ENCODE results near the gene BCAS4.

BCAS4 gene

GRCh38 chr20:50805349-50805684 is 10.5 kb downstream of the BCAS4 start:
- Histone ChIP-seq H3K4me1 (ENCODE audit: control extremely low read depth in 1 of 4, control insufficient read depth in 4 of 4, insufficient read depth in 4 of 4, low read length in 3 of 4) (peaks cover 9 to 25% (median 19%) of the 10 kb centered on the region in 4 experiments), H3K4me3 (ENCODE audit: control insufficient read depth in 1 of 7, extremely low read depth in 1 of 7, insufficient read depth in 4 of 7, low read depth in 2 of 7, low read length in 6 of 7) (peak overlapping the region in 5 of 7 experiments; percentile 13 to 63 (median 48)), H3K27ac (ENCODE audit: insufficient read depth in 1 of 2, low read depth in 1 of 2, low read length in 2 of 2, poor library complexity in 1 of 2, severe bottlenecking in 2 of 2) (peak overlapping the region; percentile 36 to 72), H3K27me3 (replicated peaks in 2 of 5; ENCODE audit: control insufficient read depth in 4 of 5, insufficient read depth in 5 of 5, low read length in 4 of 5) (no peaks in the 10 kb centered on the region), H3K9me3 (ENCODE audit: control extremely low read depth in 1 of 5, control insufficient read depth in 4 of 5, insufficient read depth in 2 of 5, low read depth in 1 of 5, low read length in 4 of 5) (no peaks in the 10 kb centered on the region), H3K36me3 (ENCODE audit: control insufficient read depth in 4 of 4, insufficient read depth in 4 of 4, low read length in 3 of 4) (peaks cover 0 to 2% (median 0%) of the 10 kb centered on the region in 4 experiments)
- ChIA-PET POLR2A (no interaction called here), CTCF (interaction anchor here (1.6 kb wide), 1 partner anchor 11 kb away, joined by 3 read pairs; no protein-coding TSS in a partner anchor)
- no peak for DNase-seq
- WGBS (ENCODE audit: insufficient coverage): 0% methylated on average over 1 of the region's 1 CpG

GRCh38 chr20:50806126-50806768 is 11.4 kb downstream of the BCAS4 start:
- H3K4me1 ChIP-seq (ENCODE audit: control extremely low read depth in 1 of 4, control insufficient read depth in 4 of 4, insufficient read depth in 4 of 4, low read length in 3 of 4): peaks cover 9 to 25% (median 19%) of the 10 kb centered on the region in 4 experiments
- no peaks in the 10 kb centered on the region for H3K27me3 ChIP-seq (replicated peaks in 2 of 5; ENCODE audit: control insufficient read depth in 4 of 5, insufficient read depth in 5 of 5, low read length in 4 of 5)
- DNase-seq: no peak
- no peaks in the 10 kb centered on the region for H3K9me3 ChIP-seq (ENCODE audit: control extremely low read depth in 1 of 5, control insufficient read depth in 4 of 5, insufficient read depth in 2 of 5, low read depth in 1 of 5, low read length in 4 of 5)
- CTCF ChIA-PET: interaction anchor here (1.5 to 1.6 kb wide), 2 partner anchors 12 kb away, joined by 3 to 5 read pairs; no protein-coding TSS in a partner anchor
- 63% methylated on average over 3 of the region's 5 CpGs for WGBS (ENCODE audit: insufficient coverage)
- H3K27ac ChIP-seq (ENCODE audit: insufficient read depth in 1 of 2, low read depth in 1 of 2, low read length in 2 of 2, poor library complexity in 1 of 2, severe bottlenecking in 2 of 2): peak overlapping the region in 1 of 2 experiments; percentile 72
- POLR2A ChIA-PET: interaction anchor here (0.5 kb wide), 1 partner anchor 15 kb away, joined by 4 read pairs; no protein-coding TSS in a partner anchor
- peak overlapping the region in 1 of 7 experiments; percentile 21 for H3K4me3 ChIP-seq (ENCODE audit: control insufficient read depth in 1 of 7, extremely low read depth in 1 of 7, insufficient read depth in 4 of 7, low read depth in 2 of 7, low read length in 6 of 7)
- H3K36me3 ChIP-seq (ENCODE audit: control insufficient read depth in 4 of 4, insufficient read depth in 4 of 4, low read length in 3 of 4): peaks cover 0 to 2% (median 0%) of the 10 kb centered on the region in 4 experiments

- 100% methylated on average over 2 of the region's 4 CpGs for WGBS (ENCODE audit: insufficient coverage)
- H3K4me3 ChIP-seq (ENCODE audit: control insufficient read depth in 1 of 7, extremely low read depth in 1 of 7, insufficient read depth in 4 of 7, low read depth in 2 of 7, low read length in 6 of 7): no peak overlapping the region
- no peak for DNase-seq
- no peaks in the 10 kb centered on the region for H3K9me3 ChIP-seq (ENCODE audit: control extremely low read depth in 1 of 5, control insufficient read depth in 4 of 5, insufficient read depth in 2 of 5, low read depth in 1 of 5, low read length in 4 of 5)
- ChIA-PET CTCF (interaction anchor here (0.9 to 1.4 kb wide), 2 partner anchors 16 to 20 kb away, joined by 3 to 5 read pairs; no protein-coding TSS in a partner anchor), POLR2A (no interaction called here)
- no peak overlapping the region for H3K27ac ChIP-seq (ENCODE audit: insufficient read depth in 1 of 2, low read depth in 1 of 2, low read length in 2 of 2, poor library complexity in 1 of 2, severe bottlenecking in 2 of 2)
- peaks cover 6 to 28% (median 16%) of the 10 kb centered on the region in 4 experiments for H3K4me1 ChIP-seq (ENCODE audit: control extremely low read depth in 1 of 4, control insufficient read depth in 4 of 4, insufficient read depth in 4 of 4, low read length in 3 of 4)
- no peaks in the 10 kb centered on the region for H3K27me3 ChIP-seq (replicated peaks in 2 of 5; ENCODE audit: control insufficient read depth in 4 of 5, insufficient read depth in 5 of 5, low read length in 4 of 5)
- H3K36me3 ChIP-seq (ENCODE audit: control insufficient read depth in 4 of 4, insufficient read depth in 4 of 4, low read length in 3 of 4): peaks cover 0 to 1% (median 0%) of the 10 kb centered on the region in 4 experiments
These were observed 15.2 kb downstream of the BCAS4 start for GRCh38 chr20:50810063-50810462.

GRCh38 chr20:50810842-50811241 is 16.0 kb downstream of the BCAS4 start:
- peaks cover under 1 to 28% (median 15%) of the 10 kb centered on the region in 4 experiments for H3K4me1 ChIP-seq (ENCODE audit: control extremely low read depth in 1 of 4, control insufficient read depth in 4 of 4, insufficient read depth in 4 of 4, low read length in 3 of 4)
- 100% methylated on average over 3 of the region's 4 CpGs for WGBS (ENCODE audit: insufficient coverage)
- DNase-seq: no peak
- peaks cover 0 to 1% (median 0%) of the 10 kb centered on the region in 4 experiments for H3K36me3 ChIP-seq (ENCODE audit: control insufficient read depth in 4 of 4, insufficient read depth in 4 of 4, low read length in 3 of 4)
- CTCF ChIA-PET: interaction anchor here (0.9 to 1.4 kb wide), 3 partner anchors 8 to 20 kb away, joined by 3 to 5 read pairs (median 3); no protein-coding TSS in a partner anchor
- no peaks in the 10 kb centered on the region for H3K27me3 ChIP-seq (replicated peaks in 2 of 5; ENCODE audit: control insufficient read depth in 4 of 5, insufficient read depth in 5 of 5, low read length in 4 of 5)
- no peak overlapping the region for H3K27ac ChIP-seq (ENCODE audit: insufficient read depth in 1 of 2, low read depth in 1 of 2, low read length in 2 of 2, poor library complexity in 1 of 2, severe bottlenecking in 2 of 2)
- POLR2A ChIA-PET: no interaction called here
- H3K9me3 ChIP-seq (ENCODE audit: control extremely low read depth in 1 of 5, control insufficient read depth in 4 of 5, insufficient read depth in 2 of 5, low read depth in 1 of 5, low read length in 4 of 5): no peaks in the 10 kb centered on the region
- no peak overlapping the region for H3K4me3 ChIP-seq (ENCODE audit: control insufficient read depth in 1 of 7, extremely low read depth in 1 of 7, insufficient read depth in 4 of 7, low read depth in 2 of 7, low read length in 6 of 7)

- DNase-seq: no peak
- no peak overlapping the region for H3K4me3 ChIP-seq (ENCODE audit: control insufficient read depth in 1 of 7, extremely low read depth in 1 of 7, insufficient read depth in 4 of 7, low read depth in 2 of 7, low read length in 6 of 7)
- ChIA-PET POLR2A (no interaction called here), CTCF (interaction anchor here (5.0 kb wide), 1 partner anchor 19 kb away, joined by 28 read pairs; the partner anchor contains the start of gene BCAS4)
- no peaks in the 10 kb centered on the region for H3K9me3 ChIP-seq (ENCODE audit: control extremely low read depth in 1 of 5, control insufficient read depth in 4 of 5, insufficient read depth in 2 of 5, low read depth in 1 of 5, low read length in 4 of 5)
- H3K27ac ChIP-seq (ENCODE audit: insufficient read depth in 1 of 2, low read depth in 1 of 2, low read length in 2 of 2, poor library complexity in 1 of 2, severe bottlenecking in 2 of 2): no peak overlapping the region
- H3K4me1 ChIP-seq (ENCODE audit: control extremely low read depth in 1 of 4, control insufficient read depth in 4 of 4, insufficient read depth in 4 of 4, low read length in 3 of 4): peaks cover 0 to 37% (median 20%) of the 10 kb centered on the region in 4 experiments
- peaks cover 0 to 1% (median 0%) of the 10 kb centered on the region in 4 experiments for H3K36me3 ChIP-seq (ENCODE audit: control insufficient read depth in 4 of 4, insufficient read depth in 4 of 4, low read length in 3 of 4)
- no peaks in the 10 kb centered on the region for H3K27me3 ChIP-seq (replicated peaks in 2 of 5; ENCODE audit: control insufficient read depth in 4 of 5, insufficient read depth in 5 of 5, low read length in 4 of 5)
- WGBS (ENCODE audit: insufficient coverage): 92% methylated on average over 6 of the region's 10 CpGs
These were observed 18.3 kb downstream of the BCAS4 start for GRCh38 chr20:50813101-50813643.

- H3K27ac ChIP-seq (ENCODE audit: insufficient read depth in 1 of 2, low read depth in 1 of 2, low read length in 2 of 2, poor library complexity in 1 of 2, severe bottlenecking in 2 of 2): no peak overlapping the region
- DNase-seq: no peak
- no peaks in the 10 kb centered on the region for H3K27me3 ChIP-seq (replicated peaks in 2 of 5; ENCODE audit: control insufficient read depth in 4 of 5, insufficient read depth in 5 of 5, low read length in 4 of 5)
- H3K4me3 ChIP-seq (ENCODE audit: control insufficient read depth in 1 of 7, extremely low read depth in 1 of 7, insufficient read depth in 4 of 7, low read depth in 2 of 7, low read length in 6 of 7): no peak overlapping the region
- H3K4me1 ChIP-seq (ENCODE audit: control extremely low read depth in 1 of 4, control insufficient read depth in 4 of 4, insufficient read depth in 4 of 4, low read length in 3 of 4): peaks cover 0 to 41% (median 25%) of the 10 kb centered on the region in 4 experiments
- POLR2A ChIA-PET: no interaction called here
- H3K9me3 ChIP-seq (ENCODE audit: control extremely low read depth in 1 of 5, control insufficient read depth in 4 of 5, insufficient read depth in 2 of 5, low read depth in 1 of 5, low read length in 4 of 5): no peaks in the 10 kb centered on the region
- H3K36me3 ChIP-seq (ENCODE audit: control insufficient read depth in 4 of 4, insufficient read depth in 4 of 4, low read length in 3 of 4): peaks cover 0 to 1% (median 0%) of the 10 kb centered on the region in 4 experiments
- 36% methylated on average over 5 of the region's 9 CpGs for WGBS (ENCODE audit: insufficient coverage)
- CTCF ChIA-PET: interaction anchor here (1.5 to 5.0 kb wide), 2 partner anchors 20 to 22 kb away, joined by 6 to 28 read pairs; partner anchors contain the start of gene BCAS4
These were observed 18.9 kb downstream of the BCAS4 start for GRCh38 chr20:50813801-50814200.
